Muscle of leg (tissue), 11 donors: ENCODE data around the gene SMPDL3A. TPM values are rescaled to one million over a fixed set of nuclear protein-coding genes. Genes with fewer than 3 reads are reported as not detected.
A peak's percentile ranks its signal among the peaks of the same experiment; 100 is the strongest.

Experiments
- DNase-seq: peaks from one replicate; pipeline ENCODE4 v3.0.0; 2013
- H3K27ac ChIP-seq: one replicate; pipeline ENCODE4 v1.5.1; 2013; ENCODE audit warnings: mild to moderate bottlenecking, low read length, control low read depth
- H3K27me3 ChIP-seq: one replicate; pipeline ENCODE4 v1.6.1; 2013; ENCODE audit warnings: low read length; ENCODE audit not compliant: control insufficient read depth, insufficient read depth
- H3K36me3 ChIP-seq: one replicate; pipeline ENCODE4 v1.6.1; 2013; ENCODE audit warnings: low read length; ENCODE audit not compliant: control insufficient read depth, insufficient read depth
- H3K4me1 ChIP-seq: one replicate; pipeline ENCODE4 v1.6.1; 2013; ENCODE audit warnings: low read length; ENCODE audit not compliant: control insufficient read depth, insufficient read depth
- H3K4me3 ChIP-seq: one replicate; pipeline ENCODE4 v1.5.1; 2013; ENCODE audit warnings: low read length, control low read depth
- H3K9me3 ChIP-seq: replicated peaks from 2 replicates; pipeline ENCODE4 v1.6.1; 2013; ENCODE audit warnings: low read depth, low read length; ENCODE audit not compliant: control insufficient read depth
- WGBS: methylation state at CpG from one replicate; pipeline ENCODE4 v1.1.5; 2013; ENCODE audit warnings: missing lambda C conversion rate; ENCODE audit not compliant: insufficient coverage; 5-methylcytosine and 5-hydroxymethylcytosine counted together
- polyA plus RNA-seq, 8 donors: library from polyadenylated mRNA; unstranded; fragments of 120-200 nt; gene quantifications; one replicate each; pipeline versions ENCODE4 v1.2.1 to v1.2.3, GENCODE V29; 2013; ENCODE audit warnings: inconsistent platforms in 1 of 8, low replicate concordance in 1 of 8; ENCODE audit not compliant: insufficient read length in 8 of 8, insufficient read depth in 1 of 8
- total RNA-seq: library from RNA; stranded (reverse); fragments of 120-200 nt; gene quantifications from one replicate; pipeline ENCODE4 v1.2.4, GENCODE V29; 2013

SMPDL3A gene
- total and polyA plus RNA-seq, 9 donors = 10.2 to 20.5 (median 15.0) TPM

GRCh38 chr6:122749451-122750050 lies 39.5 kb upstream of the SMPDL3A start:
- no peaks in the 10 kb centered on the region for H3K4me1 ChIP-seq
- H3K9me3 ChIP-seq = peaks cover 2% of the 10 kb centered on the region
- H3K36me3 ChIP-seq = no peaks in the 10 kb centered on the region
- no peak overlapping the region for H3K4me3 ChIP-seq
- DNase-seq = peak; percentile 16
- H3K27me3 ChIP-seq = no peaks in the 10 kb centered on the region
- H3K27ac ChIP-seq = no peak overlapping the region
- WGBS = no CpG with 5 or more reads among the region's 4 CpGs

GRCh38 chr6:122751326-122751725 lies 37.7 kb upstream of the SMPDL3A start:
- DNase-seq = no peak
- Histone ChIP-seq H3K27ac (no peak overlapping the region), H3K4me1 (no peaks in the 10 kb centered on the region), H3K4me3 (no peak overlapping the region), H3K27me3 (no peaks in the 10 kb centered on the region), H3K9me3 (peaks cover 2% of the 10 kb centered on the region), H3K36me3 (no peaks in the 10 kb centered on the region)
- WGBS = 29% methylated on average over 2 of the region's 3 CpGs

GRCh38 chr6:122752459-122752858 lies 36.6 kb upstream of the SMPDL3A start:
- no CpG with 5 or more reads among the region's 1 CpG for whole genome bisulfite sequencing
- no peak for DNase-seq
- Histone ChIP-seq H3K27me3 (no peaks in the 10 kb centered on the region), H3K4me3 (no peak overlapping the region), H3K27ac (no peak overlapping the region), H3K9me3 (peaks cover 2% of the 10 kb centered on the region), H3K4me1 (no peaks in the 10 kb centered on the region), H3K36me3 (no peaks in the 10 kb centered on the region)

GRCh38 chr6:122753000-122753687 lies 35.9 kb upstream of the SMPDL3A start:
- Histone ChIP-seq H3K27me3 (no peaks in the 10 kb centered on the region), H3K4me1 (no peaks in the 10 kb centered on the region), H3K36me3 (no peaks in the 10 kb centered on the region), H3K9me3 (peaks cover 2% of the 10 kb centered on the region), H3K27ac (no peak overlapping the region), H3K4me3 (no peak overlapping the region)
- WGBS = 98% methylated on average over 4 of the region's 10 CpGs
- no peak for DNase-seq

DNA sequence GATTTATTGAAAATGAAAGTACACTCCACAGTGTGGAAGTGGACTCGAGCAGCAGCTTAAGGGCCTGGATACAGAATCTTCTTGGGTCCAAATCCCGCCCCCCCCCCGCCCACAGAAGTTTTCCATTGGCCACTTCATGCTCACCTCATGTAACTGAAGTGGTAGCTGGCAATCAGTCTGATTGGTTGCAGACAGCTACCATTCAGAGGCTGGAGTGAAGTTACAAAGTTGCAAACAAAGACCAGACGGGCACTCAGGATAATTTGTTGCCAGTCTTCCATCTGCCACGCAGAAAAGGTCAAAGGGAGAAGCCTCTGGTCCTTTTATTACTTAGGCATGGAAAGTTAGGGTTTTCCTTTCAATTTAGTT lies 35.4 kb upstream of the SMPDL3A start:
- peaks cover under 1% of the 10 kb centered on the region for H3K9me3 ChIP-seq
- DNase-seq = peak; percentile 27
- H3K4me3 ChIP-seq = no peak overlapping the region
- WGBS = 38% methylated on average over 2 of the region's 5 CpGs
- H3K27me3 ChIP-seq = no peaks in the 10 kb centered on the region
- no peak overlapping the region for H3K27ac ChIP-seq
- H3K4me1 ChIP-seq = no peaks in the 10 kb centered on the region
- H3K36me3 ChIP-seq = no peaks in the 10 kb centered on the region

DNA sequence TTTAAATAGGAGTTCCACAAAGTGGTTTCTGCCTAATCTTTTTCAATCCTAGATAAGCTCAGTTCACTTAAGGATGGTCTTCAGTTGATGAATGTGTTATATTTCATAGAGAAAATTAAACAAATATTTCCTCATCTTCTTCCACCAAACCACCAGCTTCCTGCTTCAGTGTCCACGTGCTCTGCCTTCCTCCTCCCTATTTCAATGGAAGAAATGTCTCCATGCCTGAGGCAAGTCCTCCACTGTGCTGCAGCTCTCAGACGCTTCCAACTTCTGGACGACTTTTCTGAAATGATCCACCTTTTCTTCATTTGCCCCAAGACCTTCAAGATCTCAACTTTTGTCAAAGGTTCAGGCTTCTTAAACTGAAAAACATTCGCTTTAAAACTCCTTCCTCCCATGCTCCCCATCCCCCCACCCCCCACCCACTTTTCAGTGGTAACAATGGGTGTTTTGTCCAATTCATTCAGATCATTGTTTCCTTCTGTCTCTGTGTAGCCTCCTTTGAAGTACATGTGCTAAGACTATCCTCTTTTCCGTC lies 34.8 kb upstream of the SMPDL3A start:
- H3K9me3 ChIP-seq = no peaks in the 10 kb centered on the region
- no peak overlapping the region for H3K4me3 ChIP-seq
- no peaks in the 10 kb centered on the region for H3K36me3 ChIP-seq
- H3K27ac ChIP-seq = no peak overlapping the region
- H3K27me3 ChIP-seq = no peaks in the 10 kb centered on the region
- H3K4me1 ChIP-seq = no peaks in the 10 kb centered on the region
- no peak for DNase-seq
- 74% methylated on average over 4 of the region's 5 CpGs for WGBS

GRCh38 chr6:122755901-122756300 lies 33.2 kb upstream of the SMPDL3A start:
- no peak for DNase-seq
- WGBS = 71% methylated on average over 8 of the region's 9 CpGs

DNA sequence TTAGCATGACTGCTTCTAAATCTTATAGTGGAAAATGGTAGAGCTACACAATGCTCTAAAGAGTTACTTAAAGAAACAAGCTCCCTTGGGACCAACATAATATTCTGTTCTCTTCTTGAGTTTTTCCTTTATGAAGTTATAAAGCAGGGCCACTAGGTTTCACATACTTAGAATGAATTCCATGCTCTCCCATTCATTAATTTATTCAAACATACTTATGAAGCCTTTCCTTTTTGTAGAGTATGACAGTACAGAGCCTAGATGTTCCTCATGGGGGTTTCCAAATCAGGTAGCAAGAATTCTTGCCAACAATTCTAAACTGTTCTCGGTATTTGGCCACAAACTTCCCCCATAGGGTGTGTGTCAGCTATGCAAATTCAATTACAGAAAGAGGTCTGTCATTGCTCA lies 30.1 kb upstream of the SMPDL3A start:
- H3K9me3 ChIP-seq = no peaks in the 10 kb centered on the region
- H3K27me3 ChIP-seq = no peaks in the 10 kb centered on the region
- H3K27ac ChIP-seq = no peak overlapping the region
- no CpG with 5 or more reads among the region's 1 CpG for WGBS
- no peak overlapping the region for H3K4me3 ChIP-seq
- H3K4me1 ChIP-seq = no peaks in the 10 kb centered on the region
- no peaks in the 10 kb centered on the region for H3K36me3 ChIP-seq
- DNase-seq = no peak

More at GRCh38 chr6:122755901-122756300, 33.2 kb upstream of the SMPDL3A start:
- no peaks in the 10 kb centered on the region for H3K4me1 ChIP-seq
- no peaks in the 10 kb centered on the region for H3K9me3 ChIP-seq
- H3K4me3 ChIP-seq = no peak overlapping the region
- no peaks in the 10 kb centered on the region for H3K27me3 ChIP-seq
- no peaks in the 10 kb centered on the region for H3K36me3 ChIP-seq
- H3K27ac ChIP-seq = no peak overlapping the region

- H3K36me3 ChIP-seq = no peaks in the 10 kb centered on the region
- no peak for DNase-seq
- H3K9me3 ChIP-seq = no peaks in the 10 kb centered on the region
- no peaks in the 10 kb centered on the region for H3K4me1 ChIP-seq
- no peak overlapping the region for H3K4me3 ChIP-seq
- H3K27me3 ChIP-seq = no peaks in the 10 kb centered on the region
- no peak overlapping the region for H3K27ac ChIP-seq
Observed at GRCh38 chr6:122760330-122760729, 28.7 kb upstream of the SMPDL3A start.

DNA sequence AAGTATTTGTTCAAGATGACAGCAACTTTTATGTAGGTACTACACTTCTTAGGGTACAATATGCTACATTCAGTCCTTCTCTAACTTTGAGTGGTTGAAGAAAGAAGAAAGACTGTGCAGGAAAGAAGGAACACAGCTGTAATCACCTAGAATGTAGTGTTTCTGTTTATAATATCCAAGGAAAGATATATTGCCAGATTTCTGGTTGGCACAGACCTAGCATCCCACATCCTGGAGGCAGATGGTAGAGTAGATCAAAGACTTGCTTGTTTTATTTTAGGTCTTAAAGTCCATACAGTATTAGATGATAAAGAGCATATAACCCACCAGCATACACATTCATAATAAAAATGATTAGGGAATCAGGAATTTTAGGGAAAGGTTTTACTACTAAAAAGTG lies 22.8 kb upstream of the SMPDL3A start:
- Histone ChIP-seq H3K36me3 (no peaks in the 10 kb centered on the region), H3K4me1 (no peaks in the 10 kb centered on the region), H3K9me3 (no peaks in the 10 kb centered on the region), H3K27me3 (no peaks in the 10 kb centered on the region), H3K4me3 (no peak overlapping the region), H3K27ac (no peak overlapping the region)
- DNase-seq = no peak
